Sigmoid colon (tissue), 3 donors: ENCODE data around the gene DNM2.

Source experiments
- POLR2A ChIP-seq, 2 donors: fragments of 450-650 bp; IDR thresholded peaks; one replicate each; pipeline ENCODE4 v1.6.1; 2016; ENCODE audit warnings: antibody characterized with exemption in 2 of 2, mild to moderate bottlenecking in 2 of 2, moderate library complexity in 2 of 2
- TF ChIP-seq, protein P1 (sequence below), 4 experiments: fragments of 450-650 bp in 3 of 4; fragments of 200-600 bp in 1 of 4; IDR thresholded peaks; one replicate each; pipeline ENCODE4 v1.5.1; 2016 to 2019; ENCODE audit warnings: antibody characterized with exemption in 4 of 4, mild to moderate bottlenecking in 3 of 4, moderate library complexity in 2 of 4

- TF ChIP-seq, protein P1, sequence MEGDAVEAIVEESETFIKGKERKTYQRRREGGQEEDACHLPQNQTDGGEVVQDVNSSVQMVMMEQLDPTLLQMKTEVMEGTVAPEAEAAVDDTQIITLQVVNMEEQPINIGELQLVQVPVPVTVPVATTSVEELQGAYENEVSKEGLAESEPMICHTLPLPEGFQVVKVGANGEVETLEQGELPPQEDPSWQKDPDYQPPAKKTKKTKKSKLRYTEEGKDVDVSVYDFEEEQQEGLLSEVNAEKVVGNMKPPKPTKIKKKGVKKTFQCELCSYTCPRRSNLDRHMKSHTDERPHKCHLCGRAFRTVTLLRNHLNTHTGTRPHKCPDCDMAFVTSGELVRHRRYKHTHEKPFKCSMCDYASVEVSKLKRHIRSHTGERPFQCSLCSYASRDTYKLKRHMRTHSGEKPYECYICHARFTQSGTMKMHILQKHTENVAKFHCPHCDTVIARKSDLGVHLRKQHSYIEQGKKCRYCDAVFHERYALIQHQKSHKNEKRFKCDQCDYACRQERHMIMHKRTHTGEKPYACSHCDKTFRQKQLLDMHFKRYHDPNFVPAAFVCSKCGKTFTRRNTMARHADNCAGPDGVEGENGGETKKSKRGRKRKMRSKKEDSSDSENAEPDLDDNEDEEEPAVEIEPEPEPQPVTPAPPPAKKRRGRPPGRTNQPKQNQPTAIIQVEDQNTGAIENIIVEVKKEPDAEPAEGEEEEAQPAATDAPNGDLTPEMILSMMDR (IDR thresholded peaks at IDR 0.05): no peak
- TF ChIP-seq POLR2A (IDR thresholded peaks at IDR 0.05): no peak
These were observed 70.3 kb downstream of the DNM2 start for GRCh38 chr19:10788146-10788545.
